ENCODE measurements around the gene CCDC127.
A peak's percentile ranks its signal among the peaks of the same experiment; 100 is the strongest.
"Not testable (repeated sequence)": the region's sequence is repeated elsewhere in the genome, so short reads cannot be mapped to it uniquely, and the experiment has no call there.

Gene CCDC127

GRCh38 chr5:233426-233825 lies 15.5 kb upstream of the CCDC127 start:
- not testable (repeated sequence) for DNase-seq (ENCODE audit: low read depth)

DNA sequence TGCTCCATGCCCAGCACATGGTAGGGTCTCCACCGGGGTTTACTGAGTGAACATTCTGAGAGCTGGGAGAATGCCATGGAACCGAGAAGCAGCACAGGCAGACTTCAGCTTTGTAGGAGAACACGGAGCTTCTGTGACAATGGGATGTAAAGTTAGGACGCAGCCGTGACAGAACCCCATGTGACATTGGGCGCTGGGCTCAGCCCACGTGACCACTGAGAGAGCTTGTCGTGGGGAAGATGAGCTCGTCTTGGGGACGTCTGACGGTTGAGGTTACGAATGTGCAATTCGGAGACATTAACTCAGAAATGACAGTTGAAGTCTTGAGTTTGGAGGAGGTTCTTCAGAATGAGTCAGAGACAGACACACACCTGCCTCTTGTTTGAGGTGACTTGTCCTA lies 13.7 kb upstream of the CCDC127 start:
- DNase-seq (ENCODE audit: low read depth): no peak

- no peak for DNase-seq (ENCODE audit: low read depth)
These were observed 12.8 kb upstream of the CCDC127 start for GRCh38 chr5:230711-231110.

GRCh38 chr5:228886-229285 lies 10.9 kb upstream of the CCDC127 start:
- no peak for DNase-seq (ENCODE audit: low read depth)

- DNase-seq (ENCODE audit: low read depth): not testable (repeated sequence)
These were observed 9.4 kb upstream of the CCDC127 start for GRCh38 chr5:227375-227774.

- DNase-seq (ENCODE audit: low read depth): no peak
These were observed 7.4 kb upstream of the CCDC127 start for GRCh38 chr5:225334-225733.

- no peak for DNase-seq (ENCODE audit: low read depth)
These were observed 5.8 kb upstream of the CCDC127 start for GRCh38 chr5:223791-224190.

DNA sequence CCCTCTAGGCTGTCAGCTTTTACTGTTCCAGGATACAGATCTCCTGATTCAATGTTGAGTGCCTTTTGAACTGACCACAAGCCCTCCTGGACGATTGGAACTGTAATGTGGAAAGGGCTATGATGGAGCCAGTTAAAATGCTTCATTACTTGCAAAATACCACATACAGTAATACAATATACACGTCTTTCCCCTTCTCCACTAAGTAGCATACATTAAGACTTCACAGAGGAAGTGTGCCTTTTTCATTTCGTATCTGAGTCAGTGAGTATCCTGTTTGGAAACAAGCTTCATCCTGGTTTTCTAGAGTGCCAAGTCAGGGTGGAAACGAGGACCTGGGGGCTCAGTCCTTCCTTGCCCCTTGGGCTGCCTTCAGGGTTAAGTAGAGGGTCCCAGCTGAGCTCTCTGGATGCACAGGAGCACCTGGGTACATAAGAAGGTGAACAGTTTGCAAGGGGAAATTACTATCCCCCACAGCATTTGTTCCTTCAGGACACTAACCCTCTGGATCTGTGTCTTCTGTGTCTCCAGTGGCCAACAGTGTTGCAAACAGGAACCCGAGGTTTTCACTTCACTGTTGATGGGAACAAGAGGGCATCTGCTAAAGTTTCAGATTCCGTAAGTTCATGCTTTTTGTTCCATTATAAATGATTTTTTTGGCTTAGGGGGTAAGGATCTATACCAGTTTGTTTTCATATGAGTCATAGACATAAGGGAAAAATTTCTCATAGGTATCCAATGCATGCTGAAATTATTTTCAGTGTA lies 5.2 kb upstream of the CCDC127 start:
- DNase-seq (ENCODE audit: low read depth): peak; percentile 49

- DNase-seq (ENCODE audit: low read depth): no peak
These were observed 2.0 kb upstream of the CCDC127 start for GRCh38 chr5:219991-220390.

- peak; percentile 33 for DNase-seq (ENCODE audit: low read depth)
These were observed 1.5 kb upstream of the CCDC127 start for GRCh38 chr5:219460-219863.

GRCh38 chr5:218457-219291 lies 721 bp upstream of the CCDC127 start:
- no peak for DNase-seq (ENCODE audit: low read depth)

DNA sequence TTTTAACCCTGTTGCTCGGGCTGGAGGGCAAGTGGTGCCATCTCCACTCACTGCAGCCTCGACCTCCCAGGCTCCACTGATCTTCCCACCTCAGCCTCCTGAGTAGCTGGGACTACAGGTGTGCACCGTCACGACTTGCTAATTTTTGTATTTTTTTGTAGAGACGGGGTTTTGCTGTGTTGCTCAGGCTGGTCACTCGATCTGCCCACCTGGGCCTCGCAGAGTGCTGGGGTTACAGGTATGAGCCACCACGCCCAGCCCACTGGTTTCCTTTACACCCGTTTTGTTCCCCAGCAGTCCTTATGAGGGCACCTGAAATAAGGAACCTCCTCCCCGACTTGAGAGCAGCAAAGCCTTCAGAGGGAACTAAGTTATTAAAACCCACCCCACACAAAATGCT lies 1.9 kb downstream of the CCDC127 start:
- DNase-seq (ENCODE audit: low read depth): not testable (repeated sequence)

- DNase-seq (ENCODE audit: low read depth): not testable (repeated sequence)
These were observed 2.7 kb downstream of the CCDC127 start for GRCh38 chr5:215256-215655.

DNA sequence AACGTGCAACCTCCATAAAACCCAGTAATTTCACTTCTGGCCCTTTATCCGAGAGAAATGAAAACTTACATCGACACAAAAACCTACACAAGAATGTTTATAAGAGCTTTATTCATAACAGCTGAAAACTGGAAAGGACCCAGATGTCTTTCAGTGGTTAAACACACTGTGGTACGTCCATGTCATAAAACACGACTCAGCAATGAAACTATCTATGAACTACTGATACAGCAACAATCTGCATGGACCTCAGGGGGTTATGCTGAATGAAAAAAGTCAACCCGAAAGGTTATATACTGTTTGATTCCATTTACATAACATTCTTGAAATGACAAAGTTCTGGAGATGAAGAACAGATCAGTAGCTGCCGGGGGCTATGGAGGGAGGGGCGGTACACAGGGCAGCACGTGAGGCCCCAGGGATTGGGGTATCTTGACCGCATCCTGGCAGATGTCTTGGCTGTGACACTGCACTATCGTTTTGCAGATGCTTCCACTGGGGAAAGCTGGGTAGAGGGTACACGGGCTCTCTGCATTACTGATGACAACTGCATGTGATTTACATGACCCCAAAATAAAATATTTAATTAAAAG lies 4.1 kb downstream of the CCDC127 start:
- no peak for DNase-seq (ENCODE audit: low read depth)

DNA sequence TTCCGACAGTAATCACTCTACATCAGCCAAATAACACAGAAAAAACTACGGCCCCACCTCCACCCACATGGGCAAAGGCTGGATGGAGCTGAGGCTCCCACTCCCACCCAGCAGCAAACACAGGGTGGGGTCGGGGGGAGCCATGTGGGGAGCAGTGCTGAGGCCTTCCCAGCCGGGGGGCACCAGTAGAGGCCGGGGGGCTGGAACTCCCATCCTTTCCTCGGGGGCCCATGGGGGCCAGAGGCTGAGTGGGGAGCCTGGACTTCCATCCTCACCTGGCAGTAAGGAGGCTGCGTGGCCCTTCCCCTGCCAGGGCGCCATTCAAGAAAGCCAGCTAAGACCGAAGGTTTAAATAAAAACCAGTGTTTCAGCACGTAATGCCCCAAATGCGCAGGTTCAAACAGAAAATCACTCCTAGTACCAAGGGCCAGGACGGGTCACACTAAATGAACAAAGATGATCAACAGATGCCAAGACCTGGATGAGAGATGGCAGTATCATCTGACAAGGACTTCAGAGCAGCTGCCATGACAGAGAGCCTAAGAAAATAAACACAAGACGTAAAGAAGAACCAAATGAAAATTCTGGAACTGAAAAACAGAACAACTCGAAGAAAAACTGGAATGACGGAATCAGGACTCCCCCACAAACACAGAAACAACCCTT lies 9.4 kb downstream of the CCDC127 start:
- DNase-seq (ENCODE audit: low read depth): no peak

DNA sequence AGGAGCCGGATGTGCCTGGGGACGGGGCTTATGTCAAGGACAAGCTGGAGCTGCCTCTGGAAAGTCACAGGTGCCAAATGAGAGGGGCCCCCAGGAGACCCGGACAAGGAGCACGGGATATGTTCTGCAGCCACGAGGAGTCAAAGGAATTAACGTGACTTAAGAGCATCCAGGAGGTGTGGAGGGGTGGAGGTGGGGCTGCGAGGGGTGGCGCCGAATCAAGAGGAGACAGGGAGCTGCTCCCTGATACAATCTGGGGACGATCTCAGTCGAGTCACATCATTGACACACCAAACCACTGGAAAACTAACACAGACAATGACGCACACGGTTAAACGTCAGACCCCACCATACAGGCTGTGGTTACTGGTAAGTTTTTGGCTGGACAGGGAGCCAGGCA lies 10.4 kb downstream of the CCDC127 start:
- DNase-seq (ENCODE audit: low read depth): no peak

GRCh38 chr5:206927-207536 lies 10.9 kb downstream of the CCDC127 start:
- DNase-seq (ENCODE audit: low read depth): no peak

GRCh38 chr5:206406-206805 lies 11.5 kb downstream of the CCDC127 start:
- no peak for DNase-seq (ENCODE audit: low read depth)

- DNase-seq (ENCODE audit: low read depth): no peak
These were observed 12.8 kb downstream of the CCDC127 start for GRCh38 chr5:204966-205670.

GRCh38 chr5:204462-204861 lies 13.5 kb downstream of the CCDC127 start:
- DNase-seq (ENCODE audit: low read depth): no peak

DNA sequence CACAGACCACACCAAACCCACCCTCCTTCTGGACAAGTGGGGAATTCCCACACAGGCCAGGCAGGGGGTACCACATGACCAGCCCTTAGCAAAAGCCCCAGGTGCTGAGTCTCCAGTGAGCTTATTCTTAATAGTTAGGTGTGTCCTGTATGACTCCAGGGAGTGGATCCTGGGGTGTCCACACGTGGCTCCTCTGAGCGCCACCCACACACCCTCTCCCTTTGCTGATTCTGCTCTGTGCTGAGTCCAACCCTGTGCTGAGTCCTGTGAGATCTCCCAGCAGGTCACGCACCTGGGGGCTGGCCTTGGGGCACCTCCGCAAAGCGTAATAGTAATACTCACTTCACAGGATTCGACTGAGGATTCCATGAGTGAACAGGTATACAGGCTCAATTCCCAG lies 14.0 kb downstream of the CCDC127 start:
- no peak for DNase-seq (ENCODE audit: low read depth)
